ENCODE data around the gene GNRH2. TPM values are rescaled to one million over a fixed set of nuclear protein-coding genes. Genes with fewer than 3 reads are reported as not detected.
"Not testable (repeated sequence)": the region's sequence is repeated elsewhere in the genome, so short reads cannot be mapped to it uniquely, and the experiment has no call there.

GNRH2 gene
- total RNA-seq, 1 donor from 2014 or later, result 1.2 TPM

DNA sequence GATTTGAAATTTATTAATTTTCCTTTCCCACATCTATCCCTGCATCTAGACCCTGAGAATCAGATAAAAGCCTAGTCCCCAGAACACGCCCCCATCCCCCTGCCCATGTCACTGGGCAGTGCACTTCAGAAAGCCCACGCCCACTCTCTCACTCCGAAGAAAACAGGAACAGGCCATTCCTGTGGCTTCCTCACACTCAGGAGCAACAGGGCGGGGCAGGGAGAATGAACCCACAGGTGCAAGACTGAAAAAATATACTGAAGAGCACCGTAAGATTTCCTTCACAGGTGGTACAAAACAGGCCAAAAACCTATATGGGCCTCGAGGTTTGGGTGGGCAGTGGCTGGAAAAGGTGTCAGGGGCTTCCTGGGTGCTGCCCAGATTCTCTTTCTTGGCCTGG lies 31.4 kb downstream of the GNRH2 start:
- no peak for DNase-seq
- Mint-ChIP-seq H3K9me3 (ENCODE audit: unreplicated experiment) (peaks cover 2% of the 10 kb centered on the region), H3K27me3 (ENCODE audit: unreplicated experiment) (peaks cover 12% of the 10 kb centered on the region), H3K4me1 (ENCODE audit: low read depth, unreplicated experiment) (peaks cover 4% of the 10 kb centered on the region), H3K36me3 (ENCODE audit: unreplicated experiment) (no peaks in the 10 kb centered on the region), H3K4me3 (ENCODE audit: unreplicated experiment) (no peak overlapping the region), H3K27ac (ENCODE audit: unreplicated experiment) (no peak overlapping the region)
- no peak for TF ChIP-seq CTCF (IDR thresholded peaks at IDR 0.05; ENCODE audit: partially characterized antibody, unreplicated experiment)

GRCh38 chr20:3075315-3075714 lies 31.9 kb downstream of the GNRH2 start:
- not testable (repeated sequence) for H3K27ac Mint-ChIP-seq (ENCODE audit: unreplicated experiment); H3K4me3 Mint-ChIP-seq (ENCODE audit: unreplicated experiment); H3K36me3 Mint-ChIP-seq (ENCODE audit: unreplicated experiment); H3K4me1 Mint-ChIP-seq (ENCODE audit: low read depth, unreplicated experiment); H3K9me3 Mint-ChIP-seq (ENCODE audit: unreplicated experiment); DNase-seq
- H3K27me3 Mint-ChIP-seq (ENCODE audit: unreplicated experiment), result peaks cover 15% of the 10 kb centered on the region

- Mint-ChIP-seq H3K36me3 (ENCODE audit: unreplicated experiment) (no peaks in the 10 kb centered on the region), H3K9me3 (ENCODE audit: unreplicated experiment) (no peaks in the 10 kb centered on the region), H3K27ac (ENCODE audit: unreplicated experiment) (no peak overlapping the region), H3K27me3 (ENCODE audit: unreplicated experiment) (peaks cover 15% of the 10 kb centered on the region), H3K4me3 (ENCODE audit: unreplicated experiment) (no peak overlapping the region), H3K4me1 (ENCODE audit: low read depth, unreplicated experiment) (no peaks in the 10 kb centered on the region)
- no peak for DNase-seq
- TF ChIP-seq CTCF (IDR thresholded peaks at IDR 0.05; ENCODE audit: partially characterized antibody, unreplicated experiment), result no peak
Observed at GRCh38 chr20:3077618-3078134, 34.3 kb downstream of the GNRH2 start.

DNA sequence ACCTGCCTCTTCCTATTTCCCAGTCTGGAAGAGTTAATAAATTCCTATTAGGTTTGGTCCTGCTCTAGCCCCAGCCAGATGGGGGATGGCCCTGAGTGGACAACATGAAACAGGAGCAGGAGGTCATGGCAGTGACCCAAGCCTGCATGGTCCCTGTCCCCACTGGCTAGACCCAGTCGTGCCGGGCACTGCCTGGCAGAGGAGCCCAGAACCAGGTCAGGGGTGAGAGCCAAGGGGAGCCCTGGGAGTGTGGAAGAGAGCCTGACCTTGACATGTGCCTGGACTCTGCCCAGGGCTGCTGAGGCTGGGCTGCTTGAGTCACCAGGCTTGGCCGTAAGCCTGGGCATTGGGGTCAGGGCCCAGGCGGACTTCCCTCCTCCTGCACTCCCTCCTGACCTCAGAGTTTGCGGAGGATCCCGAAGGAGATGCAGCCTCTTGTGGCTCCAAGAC lies 37.5 kb downstream of the GNRH2 start:
- Mint-ChIP-seq H3K27me3 (ENCODE audit: unreplicated experiment) (peaks cover 17% of the 10 kb centered on the region), H3K4me3 (ENCODE audit: unreplicated experiment) (no peak overlapping the region), H3K4me1 (ENCODE audit: low read depth, unreplicated experiment) (no peaks in the 10 kb centered on the region), H3K9me3 (ENCODE audit: unreplicated experiment) (no peaks in the 10 kb centered on the region), H3K27ac (ENCODE audit: unreplicated experiment) (no peak overlapping the region), H3K36me3 (ENCODE audit: unreplicated experiment) (no peaks in the 10 kb centered on the region)
- TF ChIP-seq CTCF (IDR thresholded peaks at IDR 0.05; ENCODE audit: partially characterized antibody, unreplicated experiment), result no peak
- DNase-seq, result no peak

DNA sequence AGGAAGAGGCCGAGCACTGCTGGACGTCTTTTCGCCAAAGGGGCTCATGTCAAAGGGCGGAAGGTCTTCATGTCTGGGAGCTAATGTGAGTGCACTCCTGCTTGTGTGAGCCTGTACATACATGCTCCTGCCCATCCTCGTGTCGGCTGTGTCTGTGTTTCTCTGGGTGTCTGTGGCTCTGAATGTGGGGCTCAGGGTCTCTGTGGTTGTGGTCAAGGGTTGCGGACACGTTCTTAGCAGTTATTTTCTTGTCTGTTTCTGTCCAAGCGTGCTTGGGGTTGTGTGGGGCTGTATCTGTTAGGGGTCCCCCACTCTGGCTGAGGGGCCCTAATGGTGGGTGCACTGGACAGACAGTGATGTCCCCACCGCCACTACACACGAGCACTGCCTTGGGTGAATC lies 38.2 kb downstream of the GNRH2 start:
- H3K27ac Mint-ChIP-seq (ENCODE audit: unreplicated experiment), result no peak overlapping the region
- H3K9me3 Mint-ChIP-seq (ENCODE audit: unreplicated experiment), result no peaks in the 10 kb centered on the region
- no peak for DNase-seq
- H3K4me3 Mint-ChIP-seq (ENCODE audit: unreplicated experiment), result no peak overlapping the region
- H3K36me3 Mint-ChIP-seq (ENCODE audit: unreplicated experiment), result no peaks in the 10 kb centered on the region
- H3K27me3 Mint-ChIP-seq (ENCODE audit: unreplicated experiment), result peaks cover 17% of the 10 kb centered on the region
- TF ChIP-seq CTCF (IDR thresholded peaks at IDR 0.05; ENCODE audit: partially characterized antibody, unreplicated experiment), result no peak
- H3K4me1 Mint-ChIP-seq (ENCODE audit: low read depth, unreplicated experiment), result no peaks in the 10 kb centered on the region

Measured in glutamatergic neuron (in vitro differentiated cells).